Thyroid gland (tissue), 4 donors: ENCODE data around the gene DLG1. TPM values are rescaled to one million over a fixed set of nuclear protein-coding genes. Genes with fewer than 3 reads are reported as not detected.
A peak's percentile ranks its signal among the peaks of the same experiment; 100 is the strongest.

Experiments used
- DNase-seq, 2 donors: peaks; one replicate each; pipeline ENCODE4 v3.0.0-alpha.2; 2019
- H3K27ac ChIP-seq, 3 donors: fragments of 200-600 bp; sonication (generic); 1 replicate in 2 of 3; 2 replicates in 1 of 3; pipeline ENCODE4 v1.5.1; 2016 to 2019; ENCODE audit warnings: mild to moderate bottlenecking in 1 of 3, moderate library complexity in 1 of 3
- H3K27me3 ChIP-seq: fragments of 200-600 bp; sonication (generic); one replicate; pipeline ENCODE4 v1.5.1; 2019
- H3K36me3 ChIP-seq, 2 donors: fragments of 200-600 bp; sonication (generic); one replicate each; pipeline ENCODE4 v1.5.1; 2016 to 2019
- H3K4me1 ChIP-seq, 2 donors: fragments of 200-600 bp; sonication (generic); one replicate each; pipeline ENCODE4 v1.5.1; 2017 to 2019
- H3K4me3 ChIP-seq, 3 donors: fragments of 200-600 bp; sonication (generic); replicated peaks in 1 of 3; 1 replicate in 2 of 3; 2 replicates in 1 of 3; pipeline ENCODE4 v1.5.1; 2016; ENCODE audit warnings: mild to moderate bottlenecking in 1 of 3
- H3K9me3 ChIP-seq: fragments of 200-600 bp; sonication (generic); one replicate; pipeline ENCODE4 v1.5.1; 2017
- CTCF ChIP-seq, 6 experiments: fragments of 200-600 bp in 3 of 6; fragments of 450-650 bp in 3 of 6; sonication (generic) in 3 of 6; IDR thresholded peaks; one replicate each; pipeline ENCODE4 v1.5.1; 2016 to 2019; ENCODE audit warnings: antibody characterized with exemption in 6 of 6, mild to moderate bottlenecking in 2 of 6, inconsistent platforms in 1 of 6, moderate library complexity in 1 of 6
- POLR2A ChIP-seq, 2 donors: fragments of 450-650 bp; IDR thresholded peaks; one replicate each; pipeline ENCODE4 v1.6.1; 2017; ENCODE audit warnings: antibody characterized with exemption in 2 of 2, mild to moderate bottlenecking in 2 of 2, moderate library complexity in 1 of 2
- WGBS, 2 donors: methylation state at CpG; one replicate each; pipeline ENCODE4 v1.1.5; 2017; 5-methylcytosine and 5-hydroxymethylcytosine counted together
- intact Hi-C: fragments of 100-400 bp; cut with DNase I; formaldehyde crosslinking; loops from one replicate; pipeline ENCODE4 v1.15.1; 2023
- total RNA-seq, 4 donors: library from RNA; depleted of rRNA; stranded (reverse); fragments of >200 nt; gene quantifications; one replicate each; pipeline ENCODE4 v1.2.3, GENCODE V29; 2016

Gene DLG1
- total RNA-seq, 4 donors from 2014 or later = 111 to 233 (median 174) TPM

DNA sequence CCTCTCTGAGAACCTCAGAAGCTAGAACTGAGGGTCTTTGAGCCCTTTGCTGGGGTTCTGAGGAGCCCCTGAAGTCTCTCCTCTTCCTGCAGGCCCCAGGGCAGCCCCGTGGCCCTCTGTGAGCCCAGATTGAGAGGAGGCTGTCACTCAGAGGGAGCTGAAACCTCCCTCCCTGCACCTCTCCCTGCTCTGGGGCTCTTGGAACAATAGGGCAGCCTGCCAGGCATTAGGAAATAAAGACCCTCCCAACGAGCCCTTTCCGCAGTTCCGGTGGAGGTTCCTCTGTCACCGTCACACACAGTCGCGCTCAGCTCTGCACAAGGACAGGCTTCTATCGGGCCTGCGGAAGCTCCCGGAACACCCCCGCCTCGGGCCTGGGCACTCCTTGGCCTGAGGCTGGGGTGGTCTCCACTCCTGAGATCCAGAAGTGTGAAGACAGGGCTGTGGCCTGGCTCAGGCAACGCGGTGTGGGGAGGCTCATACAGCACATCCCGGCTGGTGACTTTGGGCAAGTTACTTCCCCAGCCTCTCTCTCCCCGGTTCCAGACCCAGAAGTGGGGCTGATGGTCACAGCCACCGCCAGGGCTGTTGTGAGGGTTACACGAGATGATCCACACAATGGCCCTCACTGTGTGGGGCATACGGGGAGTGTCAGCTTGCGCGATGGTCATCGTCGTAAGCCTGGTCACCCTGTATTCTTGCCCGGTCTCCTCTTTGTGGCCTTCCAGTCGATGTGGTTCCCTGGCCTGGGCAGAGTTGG is 286.5 kb downstream of the DLG1 start:
- TF ChIP-seq POLR2A (IDR thresholded peaks at IDR 0.05) = no peak
- TF ChIP-seq CTCF (IDR thresholded peaks at IDR 0.05) = no peak
- no peaks in the 10 kb centered on the region for H3K36me3 ChIP-seq
- no peaks in the 10 kb centered on the region for H3K9me3 ChIP-seq
- intact Hi-C loops = no loop called here
- H3K4me1 ChIP-seq = no peaks in the 10 kb centered on the region
- H3K27me3 ChIP-seq = no peaks in the 10 kb centered on the region
- 88 to 89% methylated on average over 15 to 19 of the region's 25 CpGs for WGBS, 2 donors
- DNase-seq = peak in 1 of 2 donors; percentile 0
- H3K27ac ChIP-seq = no peak overlapping the region
- no peak overlapping the region for H3K4me3 ChIP-seq

- Histone ChIP-seq H3K27me3 (no peaks in the 10 kb centered on the region), H3K36me3 (no peaks in the 10 kb centered on the region), H3K4me3 (no peak overlapping the region), H3K27ac (no peak overlapping the region), H3K9me3 (no peaks in the 10 kb centered on the region), H3K4me1 (no peaks in the 10 kb centered on the region)
- no peak for DNase-seq
- intact Hi-C loops = no loop called here
- WGBS, 2 donors = 61 to 73% methylated on average over 9 to 23 of the region's 30 CpGs
- TF ChIP-seq CTCF (IDR thresholded peaks at IDR 0.05) (no peak), POLR2A (IDR thresholded peaks at IDR 0.05) (no peak)
Measured at GRCh38 chr3:197010556-197011351, 287.7 kb downstream of the DLG1 start.

DNA sequence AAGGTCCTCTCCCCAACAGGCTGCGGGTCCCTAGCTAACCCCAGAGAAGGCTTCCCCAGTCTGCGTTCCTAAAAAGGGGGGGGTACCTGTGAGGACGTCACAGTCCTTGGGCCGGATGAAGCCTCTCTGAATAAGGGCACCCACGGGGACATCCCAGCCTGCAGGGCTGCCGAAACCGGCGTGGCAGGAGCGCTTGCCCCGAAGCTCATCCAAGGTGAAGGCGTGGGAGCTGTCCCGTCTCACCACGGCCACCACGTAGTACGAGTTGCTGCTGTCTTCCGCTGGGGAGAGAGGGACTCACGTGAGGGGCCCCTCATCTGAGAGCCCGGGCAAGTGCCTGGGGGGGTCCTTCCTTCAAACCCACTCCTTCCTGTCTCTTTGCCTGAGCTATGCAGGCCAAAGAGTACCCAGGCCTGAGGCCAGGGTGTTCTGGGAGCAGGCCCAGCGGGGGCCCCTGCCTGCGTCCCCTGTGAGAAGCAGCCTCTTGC is 288.8 kb downstream of the DLG1 start:
- WGBS, 2 donors = 89 to 92% methylated on average over 11 to 20 of the region's 20 CpGs
- H3K9me3 ChIP-seq = no peaks in the 10 kb centered on the region
- no peaks in the 10 kb centered on the region for H3K36me3 ChIP-seq
- no peak overlapping the region for H3K4me3 ChIP-seq
- TF ChIP-seq POLR2A (IDR thresholded peaks at IDR 0.05) = no peak
- TF ChIP-seq CTCF (IDR thresholded peaks at IDR 0.05) = no peak
- DNase-seq = no peak
- H3K4me1 ChIP-seq = no peaks in the 10 kb centered on the region
- intact Hi-C loops = loop anchor here (10.0 kb wide), 2 partner anchors 175 to 495 kb away; no protein-coding TSS in a partner anchor
- no peak overlapping the region for H3K27ac ChIP-seq
- no peaks in the 10 kb centered on the region for H3K27me3 ChIP-seq

GRCh38 chr3:197008436-197009209 is 289.8 kb downstream of the DLG1 start:
- H3K27me3 ChIP-seq = no peaks in the 10 kb centered on the region
- intact Hi-C loops = loop anchor here (10.0 kb wide), 2 partner anchors 176 to 496 kb away; no protein-coding TSS in a partner anchor
- no peak for DNase-seq
- peaks cover 4 to 7% of the 10 kb centered on the region in 2 donors for H3K4me1 ChIP-seq
- H3K36me3 ChIP-seq = no peaks in the 10 kb centered on the region
- 92 to 93% methylated on average over 26 to 27 of the region's 27 CpGs for WGBS, 2 donors
- TF ChIP-seq CTCF (IDR thresholded peaks at IDR 0.05) = no peak
- TF ChIP-seq POLR2A (IDR thresholded peaks at IDR 0.05) = no peak
- H3K27ac ChIP-seq = no peak overlapping the region
- no peak overlapping the region for H3K4me3 ChIP-seq
- no peaks in the 10 kb centered on the region for H3K9me3 ChIP-seq
